HepG2 (cell line): ENCODE results near the gene NUDCD2. TPM values are rescaled to one million over a fixed set of nuclear protein-coding genes. Genes with fewer than 3 reads are reported as not detected.

Experiments used
- ATAC-seq: fragments of 200-7000 bp; cut with Tn5 transposase; 3 replicates; pipeline ENCODE4 v1.9.1; 2020; ENCODE audit warnings: mild to moderate bottlenecking, moderate library complexity
- BruUV-seq: library from RNA; stranded (reverse); fragments of 400-500 nt; replicated peaks from 2 replicates; lab custom pipeline; 2021; lab: Mats Ljungman, UMichigan
- CTCF ChIA-PET: fragments of 300-600 bp; formaldehyde crosslinking; extraction: SDS; loops from one replicate; lab custom pipeline; 2021; ENCODE audit warnings: low total read pairs, inconsistent platforms, low intra/inter-chr PET ratio; lab: Yijun Ruan, JAX
- POLR2A ChIA-PET: fragments of 350-600 bp; sonication (Branson Sonifier 250); formaldehyde crosslinking; loops from one replicate; lab custom pipeline; 2020; ENCODE audit warnings: antibody characterized with exemption, inconsistent platforms; lab: Yijun Ruan, JAX
- DNase-seq: peaks from one replicate; pipeline ENCODE4 v3.0.0-alpha.2; 2015; ENCODE audit warnings: low spot score
- FAIRE-seq: peaks from 3 replicates; lab custom pipeline; 2011; peaks lifted over from hg19 to GRCh38; lab: Jason Lieb, UNC
- H2AFZ ChIP-seq: one replicate; pipeline ENCODE4 v1.6.1; 2011; ENCODE audit warnings: low read length, inconsistent platforms
- H3K27ac ChIP-seq: fragments of 300-600 bp; 3 replicates; pipeline ENCODE4 v1.8.0; 2011; ENCODE audit warnings: mixed run types, mild to moderate bottlenecking, mixed read lengths, low read length, inconsistent platforms; ENCODE audit not compliant: insufficient read depth; ENCODE audit errors: extremely low read length
- H3K27me3 ChIP-seq, 2 experiments: fragments of 200-600 bp in 1 of 2; 2 replicates in 1 of 2; 3 replicates in 1 of 2; pipeline versions ENCODE4 v1.6.0 to v1.8.0; 2011; ENCODE audit warnings: low read length in 2 of 2, mild to moderate bottlenecking in 2 of 2, moderate library complexity in 2 of 2, inconsistent platforms in 1 of 2; ENCODE audit not compliant: insufficient read depth in 2 of 2, control insufficient read depth in 1 of 2
- H3K36me3 ChIP-seq, 2 experiments: fragments of 200-600 bp in 1 of 2; replicated peaks in 1 of 2; 2 replicates in 1 of 2; 3 replicates in 1 of 2; pipeline versions ENCODE4 v1.5.1 to v1.8.0; 2011; ENCODE audit warnings: low read length in 2 of 2, inconsistent platforms in 1 of 2; ENCODE audit not compliant: insufficient read depth in 2 of 2, control insufficient read depth in 1 of 2
- H3K4me1 ChIP-seq: 2 replicates; pipeline ENCODE4 v1.5.1; 2012; ENCODE audit warnings: low read length, inconsistent platforms; ENCODE audit not compliant: insufficient read depth
- H3K4me2 ChIP-seq: 2 replicates; pipeline ENCODE4 v1.6.0; 2011; ENCODE audit warnings: low read depth, low read length, inconsistent platforms
- H3K4me3 ChIP-seq, 3 experiments: fragments of 200-600 bp in 1 of 3; sonication (generic), shearing (Covaris generic) in 1 of 3; replicated peaks in 1 of 3; 2 replicates each; pipeline ENCODE4 v1.5.1; 2011 to 2016; ENCODE audit warnings: low read length in 3 of 3, inconsistent platforms in 2 of 3, low read depth in 2 of 3, mild to moderate bottlenecking in 2 of 3, control low read depth in 1 of 3, mixed read lengths in 1 of 3; ENCODE audit not compliant: insufficient read depth in 1 of 3
- H3K79me2 ChIP-seq: one replicate; pipeline ENCODE4 v1.6.1; 2011; ENCODE audit warnings: low read length, inconsistent platforms; ENCODE audit not compliant: insufficient read depth
- H3K9ac ChIP-seq: 2 replicates; pipeline ENCODE4 v1.6.0; 2011; ENCODE audit warnings: mild to moderate bottlenecking, low read depth, low read length, inconsistent platforms; ENCODE audit not compliant: insufficient read depth
- H3K9me3 ChIP-seq: 2 replicates; pipeline ENCODE4 v1.5.1; 2012; ENCODE audit warnings: mild to moderate bottlenecking, low read length
- H4K20me1 ChIP-seq: 2 replicates; pipeline ENCODE4 v1.6.0; 2011; ENCODE audit warnings: inconsistent platforms, mild to moderate bottlenecking, low read length, moderate library complexity; ENCODE audit not compliant: insufficient read depth
- BCL3 ChIP-seq: sonication (generic); formaldehyde crosslinking; IDR thresholded peaks from 2 replicates; pipeline ENCODE4 v1.5.1; 2020; ENCODE audit warnings: mild to moderate bottlenecking, missing genetic modification reagents, moderate library complexity
- CENPBD1 ChIP-seq: sonication (generic); formaldehyde crosslinking; IDR thresholded peaks from 2 replicates; pipeline ENCODE4 v1.8.0; 2022; ENCODE audit warnings: missing genetic modification reagents, low read depth, mild to moderate bottlenecking, borderline replicate concordance
- CREM ChIP-seq, 2 experiments: sonication (generic) in 1 of 2; formaldehyde crosslinking in 1 of 2; IDR thresholded peaks; 2 replicates each; pipeline versions ENCODE4 v1.4.0 to v1.6.1; 2016 to 2020; ENCODE audit warnings: antibody characterized with exemption in 1 of 2, mild to moderate bottlenecking in 1 of 2, missing genetic modification reagents in 1 of 2
- GPBP1L1 ChIP-seq: sonication (generic); formaldehyde crosslinking; IDR thresholded peaks from 2 replicates; pipeline ENCODE4 v1.5.0; 2020; ENCODE audit warnings: mild to moderate bottlenecking, missing genetic modification reagents
- HNRNPL ChIP-seq: fragments of 200-400 bp; formaldehyde crosslinking; IDR thresholded peaks from 2 replicates; pipeline ENCODE4 v1.6.1; 2017; ENCODE audit warnings: mild to moderate bottlenecking, low read depth, low read length
- MYC ChIP-seq: sonication (generic); formaldehyde crosslinking; IDR thresholded peaks from 2 replicates; pipeline ENCODE4 v1.9.0; 2021; ENCODE audit warnings: missing genetic modification reagents, borderline replicate concordance
- PHF20 ChIP-seq: sonication (generic); formaldehyde crosslinking; IDR thresholded peaks from 2 replicates; pipeline ENCODE4 v1.5.0; 2020; ENCODE audit warnings: mild to moderate bottlenecking, missing genetic modification reagents
- TRIM22 ChIP-seq: fragments of 450-650 bp; IDR thresholded peaks from 2 replicates; pipeline ENCODE4 v1.6.1; 2017
- ZNF253 ChIP-seq: sonication (generic); formaldehyde crosslinking; IDR thresholded peaks from 2 replicates; pipeline ENCODE4 v1.8.0; 2022; ENCODE audit warnings: mild to moderate bottlenecking, missing genetic modification reagents, borderline replicate concordance
- ZNF260 ChIP-seq: sonication (generic); formaldehyde crosslinking; IDR thresholded peaks from 2 replicates; pipeline ENCODE4 v1.4.0; 2020; ENCODE audit warnings: missing genetic modification reagents, low read depth, mild to moderate bottlenecking, borderline replicate concordance
- ZNF512 ChIP-seq: sonication (generic); formaldehyde crosslinking; IDR thresholded peaks from 2 replicates; pipeline ENCODE4 v1.4.0; 2020; ENCODE audit warnings: mild to moderate bottlenecking, missing genetic modification reagents
- ZNF660 ChIP-seq: sonication (generic); formaldehyde crosslinking; IDR thresholded peaks from 2 replicates; pipeline ENCODE4 v1.5.1; 2020; ENCODE audit warnings: mild to moderate bottlenecking, low read depth, missing genetic modification reagents, borderline replicate concordance
- ZNF788 ChIP-seq: sonication (generic); formaldehyde crosslinking; IDR thresholded peaks from 2 replicates; pipeline ENCODE4 v1.5.0; 2020; ENCODE audit warnings: mild to moderate bottlenecking, missing genetic modification reagents, borderline replicate concordance
- WGBS: methylation state at CpG from one replicate; pipeline ENCODE4 v1.1.6; 2017; ENCODE audit warnings: low lambda C conversion rate; 5-methylcytosine and 5-hydroxymethylcytosine counted together
- in situ Hi-C: cut with HindIII; loops from 2 replicates; pipeline ENCODE4 v1.10.0; 2017; ENCODE audit warnings: low pct_unique_long_range_greater_than_20kb; ENCODE audit not compliant: extremely low pct_ligation_motif_present
- intact Hi-C: fragments of 100-400 bp; cut with micrococcal nuclease; formaldehyde crosslinking; loops from one replicate; pipeline ENCODE4 v1.10.0; 2022; ENCODE audit not compliant: unreplicated experiment
- polyA plus RNA-seq, 8 experiments: library from polyadenylated mRNA; depleted of rRNA in 3 of 8; stranded (reverse) in 7 of 8; unstranded in 1 of 8; fragments of >200 nt; fragmentation: Illumina TruSeq in 4 of 8; extraction: Trizol in 4 of 8; gene quantifications; 2 replicates each; pipeline versions ENCODE4 v1.2.1 to v1.2.3, GENCODE V29; 2011 to 2016; ENCODE audit warnings: low read depth in 4 of 8, missing spikeins in 1 of 8, mixed read lengths in 1 of 8; ENCODE audit not compliant: insufficient read depth in 1 of 8
- total RNA-seq, 5 experiments: library from RNA; depleted of rRNA; stranded (reverse); fragments of >200 nt; fragmentation: Illumina TruSeq; extraction: Trizol; gene quantifications; 2 replicates each; pipeline ENCODE4 v1.2.3, GENCODE V29; 2016; ENCODE audit warnings: low read depth in 1 of 5

The NUDCD2 gene
- total and polyA plus RNA-seq, 2 of the 13 experiments (the other 11 are each of a cell fraction or from before 2014, with no cell fraction given), result 14.8 to 39.2 TPM

DNA sequence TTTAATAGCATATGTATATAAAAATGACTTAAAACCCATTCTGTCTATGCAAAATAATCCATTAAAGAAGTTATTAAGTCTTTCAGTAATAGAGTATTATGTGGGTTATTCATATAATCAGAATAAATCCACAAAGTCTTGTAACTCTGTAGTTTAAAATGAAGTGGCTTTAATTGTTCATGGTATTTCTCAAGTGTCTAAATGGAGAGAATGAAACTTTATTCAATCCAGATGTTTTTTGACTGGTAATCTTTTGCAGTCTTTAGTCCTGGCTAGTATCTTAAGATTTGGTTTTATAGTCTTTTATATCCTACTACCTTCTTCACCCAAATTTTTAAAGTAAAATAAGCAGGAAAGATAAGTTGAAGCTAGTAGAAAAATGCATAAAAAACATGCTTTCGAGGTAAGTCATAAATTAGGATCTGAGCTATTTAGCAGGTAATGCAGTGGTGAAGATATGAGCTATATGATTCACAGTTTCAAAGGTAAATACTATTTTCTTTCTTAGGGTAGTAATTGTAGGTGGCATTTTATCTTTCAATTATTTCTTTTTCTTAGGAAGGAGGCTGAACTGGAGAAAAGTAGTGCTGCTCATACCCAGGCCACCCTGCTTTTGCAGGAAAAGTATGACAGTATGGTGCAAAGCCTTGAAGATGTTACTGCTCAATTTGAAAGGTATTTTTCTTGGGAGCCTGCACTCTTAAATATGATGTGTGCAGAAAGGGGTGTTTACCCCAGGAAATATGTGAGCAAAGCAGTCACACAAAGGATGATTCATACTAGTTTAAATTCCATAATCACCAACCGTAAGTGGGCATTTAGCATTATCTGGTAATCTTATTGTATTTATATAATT, 18.5 kb upstream of the NUDCD2 start:
- no peak for FAIRE-seq
- Histone ChIP-seq H4K20me1 (no peaks in the 10 kb centered on the region), H3K4me3 (no peak overlapping the region), H3K4me2 (no peak overlapping the region), H3K9ac (no peak overlapping the region), H3K79me2 (no peaks in the 10 kb centered on the region), H3K4me1 (no peaks in the 10 kb centered on the region), H3K27me3 (no peaks in the 10 kb centered on the region), H2AFZ (no peak overlapping the region), H3K27ac (no peak overlapping the region), H3K9me3 (no peaks in the 10 kb centered on the region), H3K36me3 (peaks cover 7 to 34% of the 10 kb centered on the region in 2 experiments)
- DNase-seq, result no peak
- BruUV-seq, result no TSS peak
- in situ Hi-C loops, result no loop called here
- no peak for ATAC-seq
- ChIA-PET CTCF (no interaction called here), POLR2A (no interaction called here)
- no peak for TF ChIP-seq CENPBD1 (CRISPR knock-in tag)
- no peak for TF ChIP-seq BCL3 (CRISPR knock-in tag)
- TF ChIP-seq GPBP1L1 (CRISPR knock-in tag), result no peak
- no peak for TF ChIP-seq PHF20
- no peak for TF ChIP-seq HNRNPL
- TF ChIP-seq MYC (CRISPR knock-in tag), result no peak
- no peak for TF ChIP-seq ZNF253
- TF ChIP-seq ZNF660 (CRISPR knock-in tag), result no peak
- TF ChIP-seq ZNF788 (CRISPR knock-in tag), result no peak
- TF ChIP-seq CREM (IDR thresholded peaks at IDR 0.05), result no peak
- no peak for TF ChIP-seq CREM (CRISPR knock-in tag; IDR thresholded peaks at IDR 0.05)
- TF ChIP-seq ZNF260 (CRISPR knock-in tag), result no peak
- TF ChIP-seq TRIM22, result no peak
- TF ChIP-seq ZNF512 (CRISPR knock-in tag), result no peak
- intact Hi-C loops, result no loop called here
- 98% methylated on average over 2 of the region's 2 CpGs for WGBS
